IPS-18c (cell line): ENCODE results near the gene AEBP1.

Source experiments
- H3K4me3 ChIP-seq: 2 replicates; pipeline ENCODE4 v1.7.0; 2013; ENCODE audit warnings: low read depth, mild to moderate bottlenecking, low read length, moderate library complexity; ENCODE audit not compliant: insufficient read depth
- H3K9me3 ChIP-seq: one replicate; pipeline ENCODE4 v1.6.1; 2013; ENCODE audit warnings: mild to moderate bottlenecking, low read length, moderate library complexity; ENCODE audit not compliant: control insufficient read depth, insufficient read depth

Gene AEBP1

DNA sequence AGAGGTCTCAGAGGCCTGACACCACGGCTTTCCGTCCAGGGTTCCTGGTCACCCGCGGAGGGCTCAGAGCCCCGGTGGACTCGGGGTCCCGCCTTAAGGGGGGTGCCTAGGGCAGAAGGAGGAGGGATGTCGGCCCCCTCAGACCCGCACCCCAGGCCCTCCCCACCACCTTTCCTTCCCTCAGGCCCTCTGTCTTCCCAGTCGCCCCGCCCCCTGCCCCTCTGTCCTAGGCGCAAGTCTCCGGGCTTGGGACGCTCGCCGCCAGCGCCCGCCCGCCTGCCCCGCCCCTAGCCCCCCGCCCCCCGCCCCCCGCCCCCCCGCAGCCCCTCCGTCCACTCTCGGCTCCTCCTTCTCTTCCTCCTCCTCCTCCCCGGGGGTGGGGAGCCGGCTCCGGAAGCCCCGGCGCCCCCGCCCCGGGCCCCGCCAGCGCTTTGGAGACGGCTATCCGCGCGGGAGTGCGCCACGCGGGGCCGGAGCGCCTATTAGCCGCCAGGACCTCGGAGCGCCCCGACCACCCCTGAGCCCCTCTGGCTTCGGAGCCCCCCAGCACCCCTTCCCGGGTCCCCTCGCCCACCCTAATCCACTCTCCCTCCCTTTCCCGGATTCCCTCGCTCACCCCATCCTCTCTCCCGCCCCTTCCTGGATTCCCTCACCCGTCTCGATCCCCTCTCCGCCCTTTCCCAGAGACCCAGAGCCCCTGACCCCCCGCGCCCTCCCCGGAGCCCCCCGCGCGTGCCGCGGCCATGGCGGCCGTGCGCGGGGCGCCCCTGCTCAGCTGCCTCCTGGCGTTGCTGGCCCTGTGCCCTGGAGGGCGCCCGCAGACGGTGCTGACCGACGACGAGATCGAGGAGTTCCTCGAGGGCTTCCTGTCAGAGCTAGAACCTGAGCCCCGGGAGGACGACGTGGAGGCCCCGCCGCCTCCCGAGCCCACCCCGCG is at the start of gene AEBP1:
TSS of gene AEBP1 (plus strand) at position 423 of the 937 bp plus-strand sequence. CDS start at position 744, 321 bp downstream.
- Histone ChIP-seq H3K4me3 (peak within 1 kb of the TSS; percentile 71), H3K9me3 (no peaks in the 10 kb centered on the region)

DNA sequence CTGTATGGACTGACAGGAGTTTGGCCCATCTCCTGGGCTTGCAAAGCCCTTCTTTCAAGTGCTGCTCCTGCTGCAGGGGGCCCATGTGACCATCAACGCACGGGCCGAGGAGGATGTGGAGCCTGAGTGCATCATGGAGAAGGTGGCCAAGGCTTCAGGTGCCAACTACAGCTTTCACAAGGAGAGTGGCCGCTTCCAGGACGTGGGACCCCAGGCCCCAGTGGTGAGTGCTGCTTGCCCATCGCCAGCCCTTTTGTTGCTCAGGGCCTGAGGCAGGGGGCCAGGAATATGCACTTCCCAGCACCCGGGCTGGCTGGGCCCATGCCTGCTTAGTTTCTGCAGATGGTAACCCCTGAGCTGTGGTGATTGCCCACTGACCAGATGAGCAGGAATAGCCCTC is 47.5 kb upstream of the AEBP1 start:
- Histone ChIP-seq H3K9me3 (no peaks in the 10 kb centered on the region), H3K4me3 (no peak overlapping the region)

DNA sequence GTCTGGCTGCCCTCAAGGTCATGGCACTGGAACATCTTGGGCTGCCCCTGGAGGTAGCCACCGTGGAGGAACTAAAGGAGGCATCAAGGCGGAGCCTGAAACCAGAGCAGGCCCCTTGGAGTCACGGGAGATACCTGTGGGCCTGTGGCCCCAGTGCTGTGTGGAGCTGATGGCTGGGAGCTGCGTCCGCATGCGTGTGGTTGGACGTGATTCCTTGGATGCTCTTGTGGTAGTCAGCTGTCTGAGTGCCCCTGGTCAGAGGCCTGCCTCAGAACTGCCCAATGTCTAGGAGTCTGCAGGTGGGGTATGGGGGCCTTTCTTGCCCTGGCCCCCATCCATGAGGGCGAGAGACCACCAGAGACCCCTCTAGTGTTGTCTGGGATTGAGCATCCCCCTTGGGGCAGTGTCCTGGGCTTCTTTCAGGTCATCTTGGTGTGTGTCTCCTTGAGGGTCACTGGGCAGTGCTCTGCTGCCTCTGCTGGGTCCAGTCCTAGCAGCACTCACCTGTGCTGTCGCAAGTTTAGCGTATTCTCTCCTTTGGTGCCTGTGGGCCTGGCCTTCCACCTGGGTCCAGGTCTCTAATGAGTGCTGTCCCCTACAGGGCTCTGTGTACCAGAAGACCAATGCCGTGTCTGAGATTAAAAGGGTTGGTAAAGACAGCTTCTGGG is 46.8 kb upstream of the AEBP1 start:
- Histone ChIP-seq H3K4me3 (no peak overlapping the region), H3K9me3 (no peaks in the 10 kb centered on the region)

DNA sequence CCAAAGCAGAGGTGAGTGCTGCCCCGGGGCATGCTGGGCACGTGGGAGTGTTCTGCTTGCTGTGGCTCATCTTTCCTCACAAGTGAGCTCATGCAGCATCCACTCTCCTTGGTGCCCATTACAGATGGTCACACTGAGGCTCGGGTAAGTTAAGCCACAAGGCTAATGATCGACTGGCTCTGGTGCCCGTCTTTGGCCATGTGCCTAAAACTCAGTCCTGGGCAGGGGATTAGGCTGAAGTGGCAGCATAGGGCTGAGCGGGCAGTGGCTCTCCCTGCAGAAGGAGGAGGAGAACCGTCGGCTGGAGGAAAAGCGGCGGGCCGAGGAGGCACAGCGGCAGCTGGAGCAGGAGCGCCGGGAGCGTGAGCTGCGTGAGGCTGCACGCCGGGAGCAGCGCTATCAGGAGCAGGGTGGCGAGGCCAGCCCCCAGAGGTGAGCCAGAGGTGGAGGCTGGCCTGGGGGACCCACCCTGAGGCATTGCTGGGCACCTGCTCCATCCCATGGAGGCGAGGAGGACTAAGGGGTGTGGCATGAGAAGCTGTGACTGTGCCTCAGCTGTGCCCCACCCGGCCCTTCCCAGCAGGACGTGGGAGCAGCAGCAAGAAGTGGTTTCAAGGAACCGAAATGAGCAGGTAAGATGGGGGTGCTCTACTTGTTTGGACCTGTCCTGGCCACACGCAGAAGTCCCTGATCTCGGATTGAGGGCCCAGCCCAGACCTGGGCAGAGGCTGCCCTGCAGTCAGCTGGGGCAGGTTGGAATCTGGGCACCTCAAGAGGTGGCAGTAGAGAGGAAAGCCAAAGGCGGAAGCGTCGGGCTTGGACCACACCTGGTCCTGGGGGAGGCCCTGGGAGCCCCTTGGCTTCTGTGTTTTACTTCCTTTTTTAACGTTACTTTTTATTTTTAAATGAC is 46.0 kb upstream of the AEBP1 start:
- Histone ChIP-seq H3K4me3 (no peak overlapping the region), H3K9me3 (no peaks in the 10 kb centered on the region)

DNA sequence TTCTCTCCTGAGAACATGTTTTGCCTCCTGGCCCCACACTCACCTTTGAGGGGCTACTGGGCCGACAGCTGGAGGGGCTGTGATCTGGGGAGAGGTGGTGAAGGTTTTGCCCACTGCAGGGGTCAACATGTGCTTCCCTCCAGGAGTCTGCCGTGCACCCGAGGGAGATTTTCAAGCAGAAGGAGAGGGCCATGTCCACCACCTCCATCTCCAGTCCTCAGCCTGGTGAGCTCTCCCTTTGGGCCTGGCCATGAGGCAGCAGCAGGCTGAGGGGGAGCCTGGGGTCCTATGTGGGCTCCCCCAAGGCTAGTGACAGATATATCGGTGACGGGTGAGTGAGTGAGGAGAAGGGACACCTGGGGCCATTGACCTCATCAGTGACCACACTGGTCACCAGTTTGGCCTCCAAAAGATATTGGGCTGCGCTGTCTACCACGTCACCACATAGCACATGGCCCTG is 45.4 kb upstream of the AEBP1 start:
- H3K4me3 ChIP-seq, result no peak overlapping the region

DNA sequence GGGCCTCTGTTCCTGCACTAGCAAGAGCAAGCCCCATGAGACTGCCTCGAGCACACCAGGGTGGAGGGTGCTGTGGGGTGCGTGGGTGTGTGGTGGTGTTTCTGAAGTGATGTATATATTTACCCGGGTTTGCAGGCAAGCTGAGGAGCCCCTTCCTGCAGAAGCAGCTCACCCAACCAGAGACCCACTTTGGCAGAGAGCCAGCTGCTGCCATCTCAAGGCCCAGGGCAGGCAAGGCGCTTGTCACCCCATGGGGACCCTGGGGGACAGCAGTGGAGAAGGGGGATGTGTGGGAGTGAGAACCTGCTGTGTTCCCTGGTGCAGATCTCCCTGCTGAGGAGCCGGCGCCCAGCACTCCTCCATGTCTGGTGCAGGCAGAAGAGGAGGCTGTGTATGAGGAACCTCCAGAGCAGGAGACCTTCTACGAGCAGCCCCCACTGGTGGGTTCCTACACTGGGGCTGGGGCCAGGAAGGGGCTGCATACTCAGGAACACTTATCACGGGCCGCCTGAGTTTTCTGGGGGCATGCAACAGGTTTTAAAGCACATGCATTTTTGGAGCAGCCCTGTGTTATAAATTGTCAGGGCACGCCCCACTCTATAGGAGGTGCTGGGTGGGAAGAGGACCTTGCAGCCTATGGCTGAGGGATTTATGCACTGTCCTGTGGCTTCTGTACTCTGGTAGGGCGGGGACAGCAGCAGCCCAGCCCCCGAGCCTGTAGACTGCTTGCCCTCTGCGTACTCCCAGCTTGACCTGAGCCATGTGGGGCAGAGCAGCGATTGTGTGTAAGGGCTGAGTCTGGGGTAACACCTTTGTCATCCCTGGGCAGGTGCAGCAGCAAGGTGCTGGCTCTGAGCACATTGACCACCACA is 44.7 kb upstream of the AEBP1 start:
- no peak overlapping the region for H3K4me3 ChIP-seq
- H3K9me3 ChIP-seq, result no peaks in the 10 kb centered on the region

More for the DNA sequence above, 45.4 kb upstream of the AEBP1 start:
- H3K9me3 ChIP-seq, result no peaks in the 10 kb centered on the region

DNA sequence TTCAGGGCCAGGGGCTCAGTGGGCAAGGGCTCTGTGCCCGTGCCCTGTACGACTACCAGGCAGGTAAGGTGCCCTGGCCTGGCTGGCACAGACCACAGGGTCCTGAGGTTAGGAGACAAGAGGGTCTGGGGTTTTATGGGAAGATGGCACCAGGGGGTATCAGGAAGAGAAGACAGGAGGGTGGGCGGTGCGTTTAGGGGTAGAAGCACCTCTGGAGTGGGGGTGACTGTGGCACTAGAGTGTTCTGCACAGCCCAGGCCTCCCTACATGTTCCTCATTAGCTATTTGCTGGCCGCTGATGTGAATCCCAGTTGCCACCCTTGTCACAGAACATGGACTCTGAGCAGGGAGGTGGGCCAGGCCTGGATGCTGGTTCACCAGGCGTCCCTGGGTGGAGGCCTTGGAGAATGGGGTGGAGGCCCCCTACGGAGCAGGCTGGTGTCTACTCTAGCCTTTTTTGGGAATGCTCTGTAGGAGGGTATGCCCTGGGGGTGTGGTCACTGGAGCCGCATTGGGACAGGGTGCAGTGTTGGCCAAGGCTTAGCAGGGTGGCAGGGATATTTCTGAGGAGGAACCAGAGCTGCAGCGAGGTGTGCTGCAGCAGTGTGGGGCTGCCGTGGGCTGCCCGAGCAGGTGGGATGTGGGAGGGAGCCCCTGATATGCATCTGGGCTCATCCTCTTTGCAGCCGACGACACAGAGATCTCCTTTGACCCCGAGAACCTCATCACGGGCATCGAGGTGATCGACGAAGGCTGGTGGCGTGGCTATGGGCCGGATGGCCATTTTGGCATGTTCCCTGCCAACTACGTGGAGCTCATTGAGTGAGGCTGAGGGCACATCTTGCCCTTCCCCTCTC is 43.8 kb upstream of the AEBP1 start:
- Histone ChIP-seq H3K9me3 (no peaks in the 10 kb centered on the region), H3K4me3 (no peak overlapping the region)

DNA sequence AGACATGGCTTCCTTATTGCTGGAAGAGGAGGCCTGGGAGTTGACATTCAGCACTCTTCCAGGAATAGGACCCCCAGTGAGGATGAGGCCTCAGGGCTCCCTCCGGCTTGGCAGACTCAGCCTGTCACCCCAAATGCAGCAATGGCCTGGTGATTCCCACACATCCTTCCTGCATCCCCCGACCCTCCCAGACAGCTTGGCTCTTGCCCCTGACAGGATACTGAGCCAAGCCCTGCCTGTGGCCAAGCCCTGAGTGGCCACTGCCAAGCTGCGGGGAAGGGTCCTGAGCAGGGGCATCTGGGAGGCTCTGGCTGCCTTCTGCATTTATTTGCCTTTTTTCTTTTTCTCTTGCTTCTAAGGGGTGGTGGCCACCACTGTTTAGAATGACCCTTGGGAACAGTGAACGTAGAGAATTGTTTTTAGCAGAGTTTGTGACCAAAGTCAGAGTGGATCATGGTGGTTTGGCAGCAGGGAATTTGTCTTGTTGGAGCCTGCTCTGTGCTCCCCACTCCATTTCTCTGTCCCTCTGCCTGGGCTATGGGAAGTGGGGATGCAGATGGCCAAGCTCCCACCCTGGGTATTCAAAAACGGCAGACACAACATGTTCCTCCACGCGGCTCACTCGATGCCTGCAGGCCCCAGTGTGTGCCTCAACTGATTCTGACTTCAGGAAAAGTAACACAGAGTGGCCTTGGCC is 43.0 kb upstream of the AEBP1 start:
- H3K9me3 ChIP-seq, result no peaks in the 10 kb centered on the region
- no peak overlapping the region for H3K4me3 ChIP-seq

DNA sequence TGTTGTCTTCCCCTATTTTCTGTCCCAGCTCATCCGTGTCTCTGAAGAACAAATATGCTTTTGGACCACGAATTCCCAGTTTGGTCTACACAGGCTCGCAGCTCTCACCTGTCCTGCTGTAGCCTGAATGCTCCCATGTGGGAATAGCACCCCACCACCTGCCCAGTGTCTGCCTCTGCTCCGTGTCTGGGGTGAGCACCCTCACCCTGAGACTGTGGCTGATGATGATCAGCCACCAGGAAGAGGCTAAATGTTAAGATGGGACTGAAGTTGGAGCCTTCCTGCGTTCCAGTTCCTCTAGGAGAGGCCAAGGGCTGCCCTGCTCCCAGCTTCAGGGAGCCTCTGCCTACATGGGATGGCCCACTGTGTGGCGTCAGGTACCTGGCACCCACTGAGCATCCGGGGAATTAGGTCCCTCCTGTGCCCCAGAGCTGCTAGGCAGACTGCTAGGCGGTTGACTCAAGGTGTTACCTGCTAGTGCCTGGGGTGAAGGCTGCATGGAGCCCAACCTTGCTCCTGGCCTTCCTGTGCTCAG is 42.4 kb upstream of the AEBP1 start:
- H3K4me3 ChIP-seq, result no peak overlapping the region
- H3K9me3 ChIP-seq, result no peaks in the 10 kb centered on the region

DNA sequence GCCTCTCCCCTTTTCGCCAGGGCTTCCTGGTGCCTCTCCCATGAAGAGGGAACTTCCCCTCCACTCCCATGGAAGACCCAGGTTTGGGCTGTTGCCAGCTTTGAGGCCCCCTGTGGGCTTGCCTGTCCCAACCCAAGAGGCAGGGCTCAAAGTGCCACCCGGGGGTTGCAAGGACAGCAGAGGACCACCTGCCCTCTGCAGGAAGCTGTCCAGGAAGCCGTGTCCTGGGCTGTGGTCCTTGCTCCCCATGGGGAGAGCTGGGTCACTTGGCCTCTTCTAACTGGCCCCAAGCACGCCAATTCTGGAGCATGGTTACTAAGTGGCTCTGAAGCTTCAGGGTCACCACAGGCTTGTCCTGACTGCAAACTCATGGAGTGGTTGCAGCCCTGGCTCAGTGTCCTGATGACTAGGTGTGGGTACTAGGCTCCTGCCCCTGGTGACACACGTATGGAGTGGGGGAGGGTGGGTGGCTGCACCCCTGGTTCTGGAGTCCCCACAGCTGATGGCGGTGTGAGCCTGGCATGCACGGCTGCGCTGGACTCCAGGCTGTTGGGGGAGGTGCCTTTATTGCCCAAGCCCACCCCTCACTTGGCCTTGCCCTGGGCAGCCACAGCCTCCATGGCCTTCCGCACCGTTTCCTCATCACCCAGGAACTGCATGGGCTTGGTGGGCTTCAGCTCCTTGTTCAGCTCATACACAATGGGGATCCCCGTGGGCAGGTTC is 41.8 kb upstream of the AEBP1 start:
- Histone ChIP-seq H3K4me3 (no peak overlapping the region), H3K9me3 (no peaks in the 10 kb centered on the region)

DNA sequence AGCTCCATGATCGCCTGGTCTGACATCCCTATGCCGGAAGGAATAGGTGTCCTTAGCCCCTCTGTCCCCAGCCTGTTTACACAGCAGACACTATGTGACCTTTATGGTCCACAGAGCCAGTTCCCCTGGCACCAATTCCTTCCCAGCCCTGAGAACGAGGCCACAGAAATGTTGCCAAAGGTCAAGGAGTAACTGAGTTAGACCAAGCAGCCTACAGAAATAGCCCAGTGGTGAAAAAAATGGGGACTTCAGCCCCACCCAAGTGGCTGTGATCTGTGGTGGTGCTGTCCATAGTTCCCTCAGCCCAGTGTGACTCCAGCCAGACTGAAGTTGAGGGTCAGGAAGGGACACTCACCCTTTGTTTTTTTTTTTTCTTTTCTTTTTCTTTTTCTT is 41.2 kb upstream of the AEBP1 start:
- Histone ChIP-seq H3K4me3 (no peak overlapping the region), H3K9me3 (no peaks in the 10 kb centered on the region)

DNA sequence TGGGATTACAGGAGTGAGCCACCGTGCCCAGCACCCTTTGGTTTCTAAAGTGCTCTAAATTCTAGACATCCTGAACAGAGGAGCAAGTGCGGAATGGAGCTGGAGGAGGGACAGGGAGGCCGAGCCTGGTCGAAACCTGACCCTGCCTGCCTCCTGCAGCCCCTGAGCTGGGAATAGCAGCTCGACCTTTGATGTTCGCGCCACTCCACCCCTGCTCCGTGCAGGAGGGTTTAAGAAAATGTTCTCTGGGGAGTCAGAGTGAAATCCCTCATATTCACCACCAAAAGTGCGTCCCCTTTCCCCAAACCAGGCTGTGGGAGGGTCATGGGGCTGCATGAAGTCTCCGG is 40.6 kb upstream of the AEBP1 start:
- peak overlapping the region; percentile 34 for H3K4me3 ChIP-seq

DNA sequence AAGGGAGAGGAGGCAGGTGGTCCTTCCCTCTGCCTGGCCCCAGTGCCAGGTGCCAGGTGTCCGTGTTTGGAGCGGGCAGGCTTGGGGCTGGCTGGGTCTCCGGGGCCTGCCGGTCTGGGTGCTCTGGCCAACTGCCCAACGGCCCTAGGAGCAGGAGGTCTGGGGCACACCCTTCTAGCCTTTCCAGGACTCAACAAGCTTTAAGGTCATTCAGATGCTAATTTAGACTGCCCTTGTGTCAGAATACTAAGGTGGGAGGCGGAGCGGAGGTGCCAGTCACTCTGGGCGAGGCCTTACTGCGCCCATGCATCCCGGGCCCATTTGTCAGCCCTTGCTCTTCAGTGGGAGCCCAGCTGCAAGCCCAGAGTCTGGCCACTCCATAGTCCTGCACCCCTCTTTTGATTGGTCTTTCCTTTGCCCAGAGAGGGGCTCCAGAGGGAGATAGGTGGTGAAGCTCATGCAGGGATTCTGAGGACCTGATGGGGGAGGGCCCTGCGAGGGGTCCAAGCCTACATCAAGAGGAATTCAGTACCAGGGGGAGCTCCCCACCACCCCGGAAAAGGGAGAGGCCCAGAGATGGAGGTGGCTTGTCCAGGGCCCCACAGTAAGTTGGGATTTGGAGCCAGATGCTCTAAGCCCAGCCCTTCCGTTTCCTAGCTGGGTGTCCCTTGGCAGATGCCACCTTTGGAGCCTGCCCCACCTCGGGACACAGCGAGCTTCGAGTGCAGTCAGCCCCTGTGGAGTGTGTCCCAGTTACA is 40.1 kb upstream of the AEBP1 start:
- Histone ChIP-seq H3K4me3 (peak overlapping the region; percentile 34), H3K9me3 (no peaks in the 10 kb centered on the region)

More for the DNA sequence above, 40.6 kb upstream of the AEBP1 start:
- H3K9me3 ChIP-seq, result no peaks in the 10 kb centered on the region
